Muscle of leg (tissue), 11 donors: ENCODE measurements around the gene ITPK1. TPM values are rescaled to one million over a fixed set of nuclear protein-coding genes. Genes with fewer than 3 reads are reported as not detected.
A peak's percentile ranks its signal among the peaks of the same experiment; 100 is the strongest.
"Not testable (repeated sequence)": the region's sequence is repeated elsewhere in the genome, so short reads cannot be mapped to it uniquely, and the experiment has no call there.

Source experiments
- DNase-seq: peaks from one replicate; pipeline ENCODE4 v3.0.0; 2013
- H3K27ac ChIP-seq: one replicate; pipeline ENCODE4 v1.5.1; 2013; ENCODE audit warnings: mild to moderate bottlenecking, low read length, control low read depth
- H3K27me3 ChIP-seq: one replicate; pipeline ENCODE4 v1.6.1; 2013; ENCODE audit warnings: low read length; ENCODE audit not compliant: control insufficient read depth, insufficient read depth
- H3K36me3 ChIP-seq: one replicate; pipeline ENCODE4 v1.6.1; 2013; ENCODE audit warnings: low read length; ENCODE audit not compliant: control insufficient read depth, insufficient read depth
- H3K4me1 ChIP-seq: one replicate; pipeline ENCODE4 v1.6.1; 2013; ENCODE audit warnings: low read length; ENCODE audit not compliant: control insufficient read depth, insufficient read depth
- H3K4me3 ChIP-seq: one replicate; pipeline ENCODE4 v1.5.1; 2013; ENCODE audit warnings: low read length, control low read depth
- H3K9me3 ChIP-seq: replicated peaks from 2 replicates; pipeline ENCODE4 v1.6.1; 2013; ENCODE audit warnings: low read depth, low read length; ENCODE audit not compliant: control insufficient read depth
- WGBS: methylation state at CpG from one replicate; pipeline ENCODE4 v1.1.5; 2013; ENCODE audit warnings: missing lambda C conversion rate; ENCODE audit not compliant: insufficient coverage; 5-methylcytosine and 5-hydroxymethylcytosine counted together
- polyA plus RNA-seq, 8 donors: library from polyadenylated mRNA; unstranded; fragments of 120-200 nt; gene quantifications; one replicate each; pipeline versions ENCODE4 v1.2.1 to v1.2.3, GENCODE V29; 2013; ENCODE audit warnings: inconsistent platforms in 1 of 8, low replicate concordance in 1 of 8; ENCODE audit not compliant: insufficient read length in 8 of 8, insufficient read depth in 1 of 8
- total RNA-seq: library from RNA; stranded (reverse); fragments of 120-200 nt; gene quantifications from one replicate; pipeline ENCODE4 v1.2.4, GENCODE V29; 2013

The ITPK1 gene
- total and polyA plus RNA-seq, 9 donors: 10.0 to 25.7 (median 17.5) TPM

DNA sequence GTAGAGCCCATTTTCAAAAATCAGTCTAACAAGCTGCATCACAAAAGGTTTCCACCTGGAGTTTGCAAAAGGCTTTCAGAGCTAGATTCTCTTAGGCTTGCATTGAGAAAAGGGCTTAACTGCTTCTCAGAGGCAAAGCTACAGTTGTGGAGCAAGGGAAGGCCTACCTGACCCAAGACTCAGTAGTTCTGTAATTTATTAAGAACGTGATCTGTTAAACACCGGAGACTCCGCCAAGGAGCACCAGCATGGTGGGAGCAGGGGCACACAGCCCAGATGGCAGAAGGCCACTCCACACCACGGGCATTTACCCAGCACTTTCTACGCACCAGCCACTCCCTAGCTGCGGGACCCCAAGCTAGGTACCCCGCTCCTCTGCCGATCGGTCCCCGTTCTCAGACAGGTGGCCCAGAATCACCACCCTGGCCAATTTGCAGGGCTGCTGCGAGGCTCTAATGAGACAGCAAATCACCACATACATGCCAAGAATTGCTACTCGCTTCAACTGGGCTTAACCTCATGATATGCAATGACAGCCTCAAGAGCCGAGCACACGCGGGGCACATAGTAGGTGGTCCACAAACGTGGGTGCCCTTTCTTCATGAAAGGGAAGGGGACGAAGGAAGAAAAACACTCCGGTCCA, 1.5 kb downstream of the ITPK1 start:
- WGBS: 52% methylated on average over 10 of the region's 18 CpGs
- peak; percentile 20 for DNase-seq
- Histone ChIP-seq H3K27ac (no peak overlapping the region), H3K27me3 (no peaks in the 10 kb centered on the region), H3K4me1 (peaks cover 28% of the 10 kb centered on the region), H3K36me3 (peaks cover 5% of the 10 kb centered on the region), H3K9me3 (no peaks in the 10 kb centered on the region), H3K4me3 (peak overlapping the region; percentile 62)

DNA sequence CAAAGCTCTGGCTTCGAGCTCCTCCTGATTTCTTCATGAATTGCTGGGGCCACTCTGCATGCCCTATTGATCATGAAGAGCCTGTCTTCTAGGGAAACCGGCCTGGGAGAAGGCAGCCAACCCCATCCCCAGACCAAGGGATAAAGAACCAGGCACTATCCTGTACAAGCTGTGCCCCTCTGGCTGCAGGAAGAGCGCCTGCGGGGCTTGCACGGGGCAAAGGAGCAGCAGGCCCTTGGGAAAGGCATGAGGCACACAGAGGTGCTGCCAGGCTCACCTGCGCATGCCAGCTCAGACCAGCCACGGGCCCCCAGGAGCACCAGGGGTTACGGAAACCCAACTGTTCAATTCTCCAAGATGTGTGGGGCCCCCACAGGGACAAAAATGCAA, 2.1 kb downstream of the ITPK1 start:
- DNase-seq: no peak
- Histone ChIP-seq H3K9me3 (no peaks in the 10 kb centered on the region), H3K27me3 (no peaks in the 10 kb centered on the region), H3K4me1 (peaks cover 28% of the 10 kb centered on the region), H3K4me3 (no peak overlapping the region), H3K36me3 (peaks cover 5% of the 10 kb centered on the region), H3K27ac (no peak overlapping the region)
- 58% methylated on average over 8 of the region's 8 CpGs for WGBS

DNA sequence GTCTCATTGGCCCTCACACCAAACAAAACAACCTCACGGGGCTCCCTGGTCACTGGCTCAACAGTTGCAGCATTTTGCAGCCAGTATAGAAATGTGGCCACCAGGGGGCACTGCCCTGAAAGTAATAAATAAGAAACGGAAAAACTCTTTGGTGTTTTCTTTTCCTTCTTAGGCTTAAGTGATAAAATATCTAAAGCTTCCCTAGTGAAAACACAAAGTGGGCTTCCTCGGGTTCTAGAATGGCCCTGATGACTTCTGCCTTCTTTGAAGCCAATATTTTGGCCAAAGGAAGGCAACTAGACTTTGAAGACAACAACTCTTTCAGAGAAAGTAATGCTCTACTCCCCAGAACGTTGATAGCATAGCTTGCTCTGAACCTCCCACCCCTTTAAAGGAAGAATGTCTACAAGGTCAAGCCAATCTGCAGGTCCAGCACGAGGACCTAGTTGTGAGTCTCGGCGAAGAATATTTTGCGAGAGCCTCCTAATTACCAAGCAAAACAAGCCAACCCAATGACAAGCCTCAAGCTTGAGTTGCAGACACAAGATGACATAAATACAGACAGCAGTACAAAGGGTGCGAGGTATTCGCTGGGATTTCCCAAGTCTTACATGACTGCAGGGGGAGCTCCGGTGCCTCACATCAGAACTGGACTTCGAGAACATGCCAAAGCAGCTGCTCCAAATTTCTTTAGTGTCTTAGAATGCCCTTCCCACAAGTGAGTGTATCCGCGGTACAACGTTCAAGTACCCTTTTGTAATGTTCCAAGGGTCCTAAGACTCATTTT, 2.6 kb downstream of the ITPK1 start:
- no peak overlapping the region for H3K27ac ChIP-seq
- 17% methylated on average over 12 of the region's 15 CpGs for whole genome bisulfite sequencing
- peaks cover 28% of the 10 kb centered on the region for H3K4me1 ChIP-seq
- H3K9me3 ChIP-seq: no peaks in the 10 kb centered on the region
- H3K27me3 ChIP-seq: no peaks in the 10 kb centered on the region
- peaks cover 5% of the 10 kb centered on the region for H3K36me3 ChIP-seq
- peak; percentile 84 for DNase-seq
- no peak overlapping the region for H3K4me3 ChIP-seq

DNA sequence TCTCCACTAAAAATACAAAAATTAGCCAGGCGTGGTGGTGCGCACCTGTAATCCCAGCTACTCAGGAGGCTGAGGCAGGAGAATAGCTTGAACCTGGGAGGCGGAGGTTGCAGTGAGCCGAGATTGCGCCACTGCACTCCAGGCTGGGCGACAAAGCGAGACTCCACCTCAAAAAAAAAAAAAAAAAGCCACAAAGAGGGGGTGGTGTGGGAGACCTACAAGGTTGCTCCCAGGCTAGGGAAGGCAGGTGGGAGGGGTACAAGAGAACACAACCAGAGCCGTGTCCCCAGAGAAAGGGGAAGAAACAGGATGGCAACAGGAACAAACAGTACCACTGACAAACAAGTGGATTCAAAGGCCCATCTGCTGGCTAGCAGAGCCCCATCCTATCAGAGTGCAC, 4.2 kb downstream of the ITPK1 start:
- not testable (repeated sequence) for DNase-seq, H3K4me3 ChIP-seq, H3K27ac ChIP-seq, H3K9me3 ChIP-seq, H3K27me3 ChIP-seq, H3K36me3 ChIP-seq
- peaks cover 29% of the 10 kb centered on the region for H3K4me1 ChIP-seq
- WGBS: 100% methylated on average over 1 of the region's 8 CpGs

DNA sequence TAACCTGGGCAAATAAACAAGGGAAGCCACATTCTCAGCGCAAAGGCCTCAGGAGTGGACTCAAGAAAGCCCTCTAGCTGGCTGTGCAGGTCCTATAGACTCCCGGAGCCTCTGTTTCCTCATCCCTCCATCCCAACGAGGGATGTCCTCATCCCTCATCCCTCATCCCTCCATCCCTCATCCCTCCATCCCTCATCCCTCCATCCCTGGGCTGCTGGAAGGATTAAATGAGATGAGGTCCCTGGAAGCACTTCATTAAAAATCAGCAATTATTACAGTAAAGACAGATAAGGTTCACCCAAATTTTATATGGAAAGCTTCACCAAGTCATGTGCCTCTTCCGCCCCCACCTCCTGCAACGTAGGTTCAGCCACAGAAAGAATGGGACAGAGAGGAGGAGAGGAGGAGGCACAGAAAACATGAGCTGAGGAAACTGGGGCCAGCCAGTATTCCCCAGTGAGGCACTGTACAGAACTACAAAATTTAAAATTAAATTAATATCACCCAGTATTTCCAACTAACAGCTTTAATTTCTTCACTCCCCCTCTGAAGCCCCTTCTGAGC, 4.8 kb downstream of the ITPK1 start:
- Histone ChIP-seq H3K27ac (no peak overlapping the region), H3K36me3 (peaks cover 5% of the 10 kb centered on the region), H3K4me1 (peaks cover 23% of the 10 kb centered on the region), H3K9me3 (no peaks in the 10 kb centered on the region), H3K4me3 (no peak overlapping the region), H3K27me3 (no peaks in the 10 kb centered on the region)
- no peak for DNase-seq
- no CpG with 5 or more reads among the region's 5 CpGs for WGBS

DNA sequence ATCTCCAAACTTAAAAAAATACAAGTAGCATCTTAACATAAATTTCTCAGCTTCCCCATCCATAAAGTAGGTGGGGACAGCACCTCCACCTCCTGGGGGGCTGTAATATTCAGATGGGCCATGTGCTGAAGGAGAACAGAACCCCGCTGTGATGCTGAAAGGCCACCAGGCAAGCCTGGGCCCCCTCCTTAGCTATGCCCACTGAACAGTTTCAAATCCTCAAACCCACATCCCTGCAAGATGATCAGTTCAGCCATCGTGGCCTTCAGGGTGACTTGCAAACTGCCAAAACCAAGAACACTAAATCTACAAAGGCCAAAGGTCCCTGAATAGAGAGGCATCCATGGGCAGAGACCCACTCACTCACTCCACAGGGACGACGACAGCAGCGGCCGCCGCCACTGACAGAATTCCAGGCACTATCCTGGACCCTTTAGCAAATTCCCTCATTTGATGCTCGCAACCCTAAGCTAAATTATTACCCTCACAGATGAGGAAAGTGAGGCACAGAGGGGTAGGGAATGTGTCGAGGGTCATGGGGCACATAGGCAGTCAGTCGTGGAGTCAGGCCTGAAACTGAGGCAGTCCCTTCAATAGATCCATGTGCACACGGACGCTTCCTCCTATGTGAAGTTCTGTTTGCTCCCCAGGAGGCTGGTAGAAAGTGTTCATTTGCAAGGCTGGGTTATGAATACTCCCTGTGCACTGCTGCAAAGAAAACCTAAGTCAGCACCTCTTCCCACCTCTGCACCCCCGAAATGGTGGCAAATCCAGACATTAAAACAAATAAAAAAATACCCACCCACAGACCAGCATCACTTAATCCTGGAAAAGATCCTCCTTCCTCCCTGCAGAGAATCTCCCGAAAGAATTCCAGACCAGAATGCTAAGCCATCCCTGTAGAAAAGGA, 5.9 kb downstream of the ITPK1 start:
- DNase-seq: no peak
- Histone ChIP-seq H3K4me3 (no peak overlapping the region), H3K27ac (no peak overlapping the region), H3K27me3 (no peaks in the 10 kb centered on the region), H3K9me3 (no peaks in the 10 kb centered on the region), H3K4me1 (peaks cover 23% of the 10 kb centered on the region), H3K36me3 (peaks cover 5% of the 10 kb centered on the region)
- WGBS: 89% methylated on average over 3 of the region's 14 CpGs

DNA sequence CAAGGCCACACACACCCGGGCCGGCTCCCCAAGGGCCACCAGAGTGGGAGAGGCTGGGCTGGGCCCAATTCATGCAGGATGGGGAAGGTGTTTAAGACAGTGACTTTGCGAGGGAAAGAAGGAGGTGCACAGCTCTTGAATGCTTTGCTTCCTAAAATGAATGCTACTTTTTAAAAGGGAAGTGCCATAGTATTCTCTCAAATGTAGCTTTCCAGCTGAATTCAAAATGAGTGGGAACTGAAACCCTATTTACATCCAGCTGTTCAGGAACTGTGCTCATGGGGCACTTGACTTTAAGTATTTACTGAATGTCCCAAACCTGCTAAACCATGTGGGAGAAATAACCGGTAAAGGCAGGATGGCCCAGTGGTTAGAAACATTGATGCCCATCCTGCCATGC, 7.6 kb downstream of the ITPK1 start:
- Histone ChIP-seq H3K27ac (no peak overlapping the region), H3K36me3 (peaks cover 5% of the 10 kb centered on the region), H3K27me3 (no peaks in the 10 kb centered on the region), H3K4me1 (peaks cover 7% of the 10 kb centered on the region), H3K9me3 (no peaks in the 10 kb centered on the region), H3K4me3 (no peak overlapping the region)
- WGBS: 75% methylated on average over 2 of the region's 4 CpGs
- peak; percentile 48 for DNase-seq

DNA sequence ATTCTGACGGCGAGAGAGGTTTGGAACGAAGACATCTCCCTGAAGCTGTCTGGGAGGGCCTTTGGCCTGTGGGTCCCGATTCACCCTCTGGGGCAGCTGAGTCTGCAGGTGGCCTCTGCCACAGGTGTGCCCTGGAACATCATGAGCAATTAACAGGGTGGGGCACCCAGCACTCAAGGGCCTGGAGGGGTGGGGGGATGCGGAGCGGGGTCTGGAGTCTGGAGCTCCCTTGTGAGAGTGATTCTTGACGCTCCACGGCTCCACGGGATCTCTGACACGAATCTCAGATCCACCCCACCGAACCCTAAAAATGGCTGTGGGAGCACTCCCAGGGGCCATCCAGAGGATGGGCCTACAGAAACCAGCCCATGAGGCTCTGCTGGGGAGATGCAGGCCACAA, 8.3 kb downstream of the ITPK1 start:
- Histone ChIP-seq H3K27me3 (no peaks in the 10 kb centered on the region), H3K27ac (no peak overlapping the region), H3K9me3 (no peaks in the 10 kb centered on the region), H3K4me3 (no peak overlapping the region), H3K36me3 (peaks cover 5% of the 10 kb centered on the region), H3K4me1 (peaks cover 4% of the 10 kb centered on the region)
- WGBS: 87% methylated on average over 11 of the region's 11 CpGs
- no peak for DNase-seq

DNA sequence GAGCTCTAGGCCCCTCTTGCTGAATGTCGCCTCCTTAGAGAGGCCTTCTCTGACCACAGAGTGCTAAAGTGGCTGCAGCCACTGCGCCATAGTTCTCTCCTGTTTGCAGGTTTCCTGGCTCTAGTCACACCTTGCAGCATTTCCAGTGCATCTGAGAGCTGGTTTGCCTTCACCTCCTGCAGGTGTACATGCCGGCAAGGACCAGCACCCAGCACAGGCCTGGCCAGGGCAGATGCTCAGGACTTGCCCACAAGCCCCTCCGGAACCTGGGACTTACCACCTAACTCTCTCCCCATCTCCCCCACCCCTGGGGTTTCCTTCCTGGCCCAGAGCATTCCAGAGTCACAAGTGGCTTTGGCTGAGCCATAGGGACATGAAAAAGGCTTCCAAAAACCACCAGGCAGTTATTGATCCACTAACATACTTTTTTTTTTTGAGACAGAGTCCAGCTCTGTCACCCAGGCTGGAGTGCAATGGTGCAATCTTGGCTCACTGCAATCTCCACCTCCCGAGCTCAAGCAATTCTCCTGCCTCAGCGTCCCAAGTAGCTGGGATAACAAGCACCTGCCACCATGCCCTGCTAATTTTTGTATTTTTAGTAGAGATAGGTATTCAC, 9.1 kb downstream of the ITPK1 start:
- H3K4me3 ChIP-seq: no peak overlapping the region
- peaks cover 4% of the 10 kb centered on the region for H3K4me1 ChIP-seq
- WGBS: 86% methylated on average over 4 of the region's 6 CpGs
- DNase-seq: no peak
- peaks cover 5% of the 10 kb centered on the region for H3K36me3 ChIP-seq
- H3K9me3 ChIP-seq: no peaks in the 10 kb centered on the region
- H3K27me3 ChIP-seq: no peaks in the 10 kb centered on the region
- H3K27ac ChIP-seq: no peak overlapping the region
